ENCODE measurements around the gene TRIM40. TPM values are rescaled to one million over a fixed set of nuclear protein-coding genes. Genes with fewer than 3 reads are reported as not detected.

The TRIM40 gene, protein sequence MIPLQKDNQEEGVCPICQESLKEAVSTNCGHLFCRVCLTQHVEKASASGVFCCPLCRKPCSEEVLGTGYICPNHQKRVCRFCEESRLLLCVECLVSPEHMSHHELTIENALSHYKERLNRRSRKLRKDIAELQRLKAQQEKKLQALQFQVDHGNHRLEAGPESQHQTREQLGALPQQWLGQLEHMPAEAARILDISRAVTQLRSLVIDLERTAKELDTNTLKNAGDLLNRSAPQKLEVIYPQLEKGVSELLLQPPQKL
- total RNA-seq: not detected

DNA sequence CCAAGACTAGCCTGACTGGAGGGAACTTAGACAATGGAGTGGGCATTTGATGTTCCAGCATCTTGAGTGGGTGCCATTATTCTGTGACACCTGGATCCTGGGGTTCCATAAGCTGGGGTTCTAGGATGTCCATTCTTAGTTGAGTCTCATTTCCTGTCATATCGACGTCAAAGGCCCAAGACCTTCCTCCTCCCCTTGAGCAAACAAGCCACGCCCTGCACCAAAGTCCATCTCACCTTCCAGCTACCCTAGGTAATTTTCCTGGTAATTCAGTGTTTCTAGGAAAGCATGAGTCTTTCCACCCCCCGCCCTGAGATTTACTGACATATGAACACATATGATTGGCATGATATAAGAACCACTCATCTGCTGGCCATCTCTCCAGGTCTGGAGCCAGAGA lies at the start of gene TRIM40:
Gene TRIM40, plus strand, starts transcription at position 384 of the 400 bp plus-strand sequence. CDS start 897 bp downstream, outside the sequence.
- no peak for DNase-seq (ENCODE audit: extremely low spot score in 2 of 2)
- Histone ChIP-seq H3K9me3 (no peaks in the 10 kb centered on the region), H3K4me3 (no peak within 1 kb of the TSS), H3K27ac (no peak within 1 kb of the TSS), H3K27me3 (no peaks in the 10 kb centered on the region), H3K36me3 (no peaks in the 10 kb centered on the region), H3K4me1 (no peaks in the 10 kb centered on the region)
- intact Hi-C loops (cut with DNase I): no loop called here
- TF ChIP-seq, protein P1, sequence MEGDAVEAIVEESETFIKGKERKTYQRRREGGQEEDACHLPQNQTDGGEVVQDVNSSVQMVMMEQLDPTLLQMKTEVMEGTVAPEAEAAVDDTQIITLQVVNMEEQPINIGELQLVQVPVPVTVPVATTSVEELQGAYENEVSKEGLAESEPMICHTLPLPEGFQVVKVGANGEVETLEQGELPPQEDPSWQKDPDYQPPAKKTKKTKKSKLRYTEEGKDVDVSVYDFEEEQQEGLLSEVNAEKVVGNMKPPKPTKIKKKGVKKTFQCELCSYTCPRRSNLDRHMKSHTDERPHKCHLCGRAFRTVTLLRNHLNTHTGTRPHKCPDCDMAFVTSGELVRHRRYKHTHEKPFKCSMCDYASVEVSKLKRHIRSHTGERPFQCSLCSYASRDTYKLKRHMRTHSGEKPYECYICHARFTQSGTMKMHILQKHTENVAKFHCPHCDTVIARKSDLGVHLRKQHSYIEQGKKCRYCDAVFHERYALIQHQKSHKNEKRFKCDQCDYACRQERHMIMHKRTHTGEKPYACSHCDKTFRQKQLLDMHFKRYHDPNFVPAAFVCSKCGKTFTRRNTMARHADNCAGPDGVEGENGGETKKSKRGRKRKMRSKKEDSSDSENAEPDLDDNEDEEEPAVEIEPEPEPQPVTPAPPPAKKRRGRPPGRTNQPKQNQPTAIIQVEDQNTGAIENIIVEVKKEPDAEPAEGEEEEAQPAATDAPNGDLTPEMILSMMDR (IDR thresholded peaks at IDR 0.05): no peak
- TF ChIP-seq POLR2AphosphoS5 (IDR thresholded peaks at IDR 0.05; ENCODE audit: insufficient read depth in 1 of 2, low read depth in 1 of 2): no peak
- TF ChIP-seq POLR2A (IDR thresholded peaks at IDR 0.05): no peak

GRCh38 chr6:30087876-30088275 lies 48.1 kb upstream of the TRIM40 start:
- H3K27me3 ChIP-seq: no peaks in the 10 kb centered on the region
- H3K4me1 ChIP-seq: peaks cover 13% of the 10 kb centered on the region
- no peak for TF ChIP-seq POLR2AphosphoS5 (IDR thresholded peaks at IDR 0.05; ENCODE audit: insufficient read depth in 1 of 2, low read depth in 1 of 2)
- no peak for TF ChIP-seq POLR2A (IDR thresholded peaks at IDR 0.05)
- TF ChIP-seq, protein P1 (IDR thresholded peaks at IDR 0.05): no peak
- DNase-seq (ENCODE audit: extremely low spot score in 2 of 2): no peak
- intact Hi-C loops (cut with DNase I): no loop called here
- H3K36me3 ChIP-seq: no peaks in the 10 kb centered on the region
- H3K27ac ChIP-seq: no peak overlapping the region
- no peaks in the 10 kb centered on the region for H3K9me3 ChIP-seq
- H3K4me3 ChIP-seq: no peak overlapping the region

- DNase-seq (ENCODE audit: extremely low spot score in 2 of 2): no peak
- H3K27me3 ChIP-seq: no peaks in the 10 kb centered on the region
Measured at GRCh38 chr6:30091577-30092381, 44.2 kb upstream of the TRIM40 start.

DNA sequence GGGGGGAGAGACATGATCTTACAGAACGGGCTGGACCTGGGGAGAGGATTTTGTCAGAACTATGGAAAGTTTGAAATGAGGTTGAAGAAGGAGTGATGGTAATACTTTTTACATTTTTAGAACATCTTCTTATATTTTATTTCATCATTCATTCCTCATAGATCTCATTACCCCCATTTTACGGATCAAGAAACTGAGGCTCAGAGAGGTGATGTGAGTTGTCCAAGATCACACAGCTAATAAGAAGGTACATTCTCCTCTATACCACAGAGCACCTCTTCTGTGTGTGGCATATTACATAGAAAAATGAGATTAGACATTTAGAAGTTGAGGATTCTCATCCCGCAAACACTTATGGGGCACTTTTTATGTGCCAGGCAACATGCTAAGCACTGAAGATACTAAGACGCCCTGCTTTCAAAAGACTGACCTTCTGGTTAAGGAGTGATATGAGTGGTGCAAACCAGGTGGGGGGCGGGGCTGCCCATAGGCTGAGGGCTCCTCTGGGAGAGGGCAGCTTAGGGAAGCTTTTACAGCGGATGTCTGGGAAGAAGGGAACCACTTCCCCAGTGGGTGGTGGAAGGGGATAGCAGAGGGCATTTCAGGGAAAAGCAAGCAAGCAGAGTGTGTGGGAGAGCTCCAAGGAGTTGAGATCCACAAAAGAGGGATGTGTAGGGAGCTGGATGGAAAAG lies 42.9 kb upstream of the TRIM40 start:
- TF ChIP-seq POLR2A (IDR thresholded peaks at IDR 0.05) (no peak), POLR2AphosphoS5 (IDR thresholded peaks at IDR 0.05; ENCODE audit: insufficient read depth in 1 of 2, low read depth in 1 of 2) (no peak)
- TF ChIP-seq, protein P1 (IDR thresholded peaks at IDR 0.05): no peak
- Histone ChIP-seq H3K9me3 (no peaks in the 10 kb centered on the region), H3K4me3 (no peak overlapping the region), H3K27me3 (no peaks in the 10 kb centered on the region), H3K27ac (no peak overlapping the region), H3K36me3 (no peaks in the 10 kb centered on the region), H3K4me1 (peaks cover 13% of the 10 kb centered on the region)
- no peak for DNase-seq (ENCODE audit: extremely low spot score in 2 of 2)
- intact Hi-C loops (cut with DNase I): no loop called here

More at GRCh38 chr6:30091577-30092381, 44.2 kb upstream of the TRIM40 start:
- Histone ChIP-seq H3K36me3 (no peaks in the 10 kb centered on the region), H3K4me3 (no peak overlapping the region), H3K4me1 (peaks cover 13% of the 10 kb centered on the region), H3K9me3 (no peaks in the 10 kb centered on the region), H3K27ac (no peak overlapping the region)
- intact Hi-C loops (cut with DNase I): no loop called here
- TF ChIP-seq POLR2AphosphoS5 (IDR thresholded peaks at IDR 0.05; ENCODE audit: insufficient read depth in 1 of 2, low read depth in 1 of 2): peak; percentile 30 to 56
- TF ChIP-seq, protein P1 (IDR thresholded peaks at IDR 0.05): no peak

Data from vagina (tissue), 2 donors.